ENCODE results near the gene HNRNPA3. TPM values are rescaled to one million over a fixed set of nuclear protein-coding genes. Genes with fewer than 3 reads are reported as not detected.

HNRNPA3 gene
- total and polyA plus RNA-seq, 2 of the 13 experiments (the other 11 are each of a cell fraction or from before 2014, with no cell fraction given) = 73.3 to 97.7 TPM

GRCh38 chr2:177264209-177264692 is 51.7 kb downstream of the HNRNPA3 start (continued):
- TF ChIP-seq ZNF616 (CRISPR knock-in tag; IDR thresholded peaks at IDR 0.05; ENCODE audit: low read depth) (peak; percentile 64; the same call in 1 of the 2 replicates), MXD4 (CRISPR knock-in tag; IDR thresholded peaks at IDR 0.05) (no peak), ZNF530 (CRISPR knock-in tag; IDR thresholded peaks at IDR 0.05; ENCODE audit: low read depth) (0 out of 2 replicates have a peak, but pooled peaks have one; percentile 25), KAT7 (CRISPR knock-in tag; IDR thresholded peaks at IDR 0.05; ENCODE audit: borderline replicate concordance) (no peak), ZNF446 (CRISPR knock-in tag; IDR thresholded peaks at IDR 0.05) (peak; percentile 87), ZHX1 (CRISPR knock-in tag; IDR thresholded peaks at IDR 0.05; ENCODE audit: low read depth) (peak; percentile 12; the same call in 1 of the 2 replicates), ATRX (CRISPR knock-in tag; IDR thresholded peaks at IDR 0.05; ENCODE audit: borderline replicate concordance) (no peak), HIVEP1 (CRISPR knock-in tag; IDR thresholded peaks at IDR 0.05) (no peak), ZNF629 (CRISPR knock-in tag; conservative IDR thresholded peaks at IDR 0.05) (no peak), CHD4 (IDR thresholded peaks at IDR 0.05; ENCODE audit: borderline replicate concordance, low read length) (no peak), ZNF513 (CRISPR knock-in tag; conservative IDR thresholded peaks at IDR 0.05) (no peak), HES4 (CRISPR knock-in tag; IDR thresholded peaks at IDR 0.05; ENCODE audit: borderline replicate concordance) (peak; percentile 48; the same call in 1 of the 2 replicates), FOXO1 (CRISPR knock-in tag; IDR thresholded peaks at IDR 0.05) (no peak), ZNF225 (CRISPR knock-in tag; IDR thresholded peaks at IDR 0.05) (peak; percentile 47; the same call in 1 of the 2 replicates), THYN1 (CRISPR knock-in tag; IDR thresholded peaks at IDR 0.05; ENCODE audit: borderline replicate concordance, low read depth) (no peak), NCOA5 (CRISPR knock-in tag; IDR thresholded peaks at IDR 0.05) (no peak), ZFYVE20 (CRISPR knock-in tag; IDR thresholded peaks at IDR 0.05; ENCODE audit: borderline replicate concordance, low read depth) (0 out of 2 replicates have a peak, but pooled peaks have one; percentile 77), TEF (CRISPR knock-in tag; IDR thresholded peaks at IDR 0.05) (no peak), ZNF280B (CRISPR knock-in tag; IDR thresholded peaks at IDR 0.05; ENCODE audit: borderline replicate concordance) (no peak), CBFB (CRISPR knock-in tag; IDR thresholded peaks at IDR 0.05) (no peak), ZSCAN29 (CRISPR knock-in tag; conservative IDR thresholded peaks at IDR 0.05) (peak; percentile 6; the same call in 1 of the 2 replicates), ZBTB3 (CRISPR knock-in tag; IDR thresholded peaks at IDR 0.05; ENCODE audit: borderline replicate concordance, low read depth) (no peak), ZNF547 (CRISPR knock-in tag; IDR thresholded peaks at IDR 0.05) (no peak), ZBTB21 (CRISPR knock-in tag; IDR thresholded peaks at IDR 0.05) (no peak), SAP130 (CRISPR knock-in tag; IDR thresholded peaks at IDR 0.05; ENCODE audit: low read depth) (no peak), GFI1 (CRISPR knock-in tag; IDR thresholded peaks at IDR 0.05; ENCODE audit: borderline replicate concordance) (no peak)

Measured in HepG2 (cell line).